ENCODE data around the gene CRYGA.
"Not testable (repeated sequence)": the region's sequence is repeated elsewhere in the genome, so short reads cannot be mapped to it uniquely, and the experiment has no call there.

Gene CRYGA

DNA sequence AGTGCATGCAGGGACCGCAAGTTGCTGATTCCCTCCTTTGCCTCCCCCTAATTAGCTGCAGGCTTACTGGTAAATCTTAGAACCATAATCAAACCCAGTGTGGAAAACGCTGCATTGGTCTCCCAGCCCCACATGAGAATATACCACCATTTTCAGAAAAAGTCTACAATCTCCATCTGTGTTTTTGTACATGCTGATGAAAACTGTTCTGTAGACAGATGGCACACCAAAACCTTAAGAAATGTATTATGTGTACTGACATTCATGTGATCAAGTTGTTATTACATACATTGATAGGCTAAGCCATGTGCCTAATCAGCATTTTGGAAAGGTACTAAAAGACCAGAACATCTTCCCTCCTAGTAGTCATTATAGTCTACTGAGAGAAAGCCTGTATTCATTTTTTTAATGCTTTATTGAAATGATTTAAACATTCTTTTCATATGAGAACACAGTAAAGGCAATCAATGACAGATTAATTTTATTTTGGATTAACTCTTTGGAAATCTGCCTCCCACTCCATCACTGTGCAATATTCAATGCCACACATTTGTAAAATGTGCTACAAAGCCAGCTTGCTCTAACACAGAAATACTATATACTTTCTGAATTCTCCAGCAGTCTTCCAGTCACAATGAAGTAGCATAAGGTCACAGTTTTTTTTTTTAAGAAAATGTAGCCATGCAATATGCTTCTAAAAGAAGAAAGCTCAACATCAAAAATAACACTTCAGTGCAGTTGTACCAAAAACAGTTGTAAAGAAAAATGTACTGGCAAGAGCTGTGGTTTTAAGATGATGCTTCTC is 1.8 kb upstream of the CRYGA start:
- no peak for FAIRE-seq

DNA sequence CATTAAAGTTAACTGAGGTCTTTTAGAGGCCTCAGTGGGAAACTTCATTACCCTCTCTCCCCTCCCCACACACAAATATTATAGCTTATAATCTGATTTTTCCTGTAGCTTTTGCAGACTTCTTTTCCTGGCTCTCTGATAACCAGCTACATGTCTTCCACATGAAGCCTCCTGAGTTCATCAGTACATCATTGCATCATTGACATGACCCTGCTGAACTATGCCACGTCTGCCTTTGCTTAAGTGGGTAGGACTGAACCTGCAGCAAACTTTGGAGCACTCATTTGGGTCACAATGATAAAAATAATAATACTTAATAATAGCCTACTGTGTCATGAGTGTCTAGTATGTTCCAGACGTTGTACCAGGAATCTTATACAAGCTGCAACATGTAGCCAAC is 7.0 kb downstream of the CRYGA start:
- no peak for FAIRE-seq

DNA sequence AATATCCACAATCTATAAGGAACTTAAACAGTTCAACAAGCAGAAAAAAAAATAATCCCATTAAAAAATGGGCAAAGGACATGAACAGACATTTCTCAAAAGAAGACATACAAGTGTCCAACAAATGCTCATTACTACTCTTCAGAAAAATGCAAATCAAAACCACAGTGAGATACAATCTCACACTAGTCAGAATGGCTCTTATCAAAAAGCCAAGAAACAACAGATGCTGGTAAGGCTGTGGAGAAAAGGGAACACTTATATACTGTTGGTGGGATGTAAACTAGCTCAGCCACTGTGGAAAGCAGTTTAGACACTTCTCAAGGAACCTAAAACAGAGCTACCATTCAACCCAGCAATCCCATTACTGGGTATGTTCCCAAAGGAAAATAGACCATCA is 10.2 kb downstream of the CRYGA start:
- no peak for FAIRE-seq

DNA sequence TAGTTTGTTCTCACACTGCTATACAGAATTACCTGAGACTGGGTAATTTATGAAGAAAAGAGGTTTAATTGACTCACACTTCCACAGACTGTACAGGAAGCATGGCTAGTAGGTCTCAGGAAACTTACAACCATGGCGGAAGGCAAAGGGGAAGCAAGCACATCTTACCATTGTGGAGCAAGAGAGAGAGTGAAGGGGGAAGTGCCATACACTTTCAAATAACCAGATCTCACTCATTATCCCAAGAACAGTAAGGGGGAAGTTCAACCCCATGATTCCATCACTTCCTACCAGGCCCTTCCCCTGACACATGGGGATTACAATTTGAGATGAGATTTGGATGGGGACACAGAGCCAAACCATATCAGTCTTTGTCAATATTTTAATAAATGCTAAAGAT is 12.4 kb downstream of the CRYGA start:
- FAIRE-seq = no peak

DNA sequence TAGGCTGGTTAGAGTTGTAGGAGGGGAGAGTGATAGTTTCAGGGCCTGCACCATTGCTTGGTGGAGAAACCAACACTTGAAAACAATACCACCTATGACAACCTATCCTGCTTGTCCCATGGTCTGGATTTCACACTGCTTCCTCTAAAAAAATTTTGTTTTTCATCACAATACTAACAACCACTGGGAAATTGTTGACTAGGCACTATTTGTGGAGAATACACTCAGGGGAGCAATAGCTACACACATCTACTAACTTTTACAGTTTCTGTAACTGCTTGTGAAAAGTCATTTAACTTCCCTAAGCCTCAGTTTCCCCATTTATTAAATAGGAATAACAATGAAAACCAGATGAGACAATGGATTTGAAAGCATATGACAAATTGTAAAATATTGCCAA is 13.3 kb downstream of the CRYGA start:
- no peak for FAIRE-seq

DNA sequence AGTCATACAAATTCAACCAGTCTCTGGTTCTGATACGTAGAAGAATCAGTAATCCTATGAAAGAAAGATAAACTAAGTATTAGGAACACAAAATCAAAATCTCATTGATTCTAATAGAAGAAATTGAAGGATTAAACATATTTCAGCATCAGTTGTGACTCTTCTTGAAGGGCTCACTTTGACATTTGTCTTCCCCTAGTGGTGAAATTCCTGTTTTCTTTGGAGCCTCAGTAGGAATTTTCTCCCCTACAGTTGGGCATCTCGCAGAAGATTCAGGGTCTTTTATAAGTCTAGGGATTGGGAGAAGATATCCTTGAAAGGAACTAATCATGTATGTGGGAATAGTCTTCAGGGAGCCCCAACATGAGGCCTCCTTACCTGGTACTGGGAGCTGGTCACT is 14.6 kb downstream of the CRYGA start:
- no peak for FAIRE-seq

DNA sequence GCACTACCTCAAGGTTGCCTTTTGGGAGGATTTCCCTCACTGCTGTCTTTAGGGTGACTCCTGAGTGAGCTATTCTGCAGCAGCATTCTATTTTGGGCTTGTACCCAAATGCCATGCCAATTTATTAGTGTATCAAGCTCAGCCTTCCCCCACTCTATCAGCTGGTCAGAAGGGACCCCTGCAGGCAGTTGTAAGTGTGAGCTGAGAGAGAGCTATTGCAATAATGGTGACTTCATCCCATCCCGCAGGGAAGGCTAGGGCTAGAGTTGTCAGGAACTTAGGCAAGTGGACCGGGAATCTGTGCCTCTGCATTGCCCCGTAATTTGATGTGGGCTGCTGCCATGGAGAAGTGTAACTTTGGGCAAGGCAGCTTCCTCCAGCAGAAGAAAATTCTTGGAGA is 15.6 kb downstream of the CRYGA start:
- FAIRE-seq = no peak

DNA sequence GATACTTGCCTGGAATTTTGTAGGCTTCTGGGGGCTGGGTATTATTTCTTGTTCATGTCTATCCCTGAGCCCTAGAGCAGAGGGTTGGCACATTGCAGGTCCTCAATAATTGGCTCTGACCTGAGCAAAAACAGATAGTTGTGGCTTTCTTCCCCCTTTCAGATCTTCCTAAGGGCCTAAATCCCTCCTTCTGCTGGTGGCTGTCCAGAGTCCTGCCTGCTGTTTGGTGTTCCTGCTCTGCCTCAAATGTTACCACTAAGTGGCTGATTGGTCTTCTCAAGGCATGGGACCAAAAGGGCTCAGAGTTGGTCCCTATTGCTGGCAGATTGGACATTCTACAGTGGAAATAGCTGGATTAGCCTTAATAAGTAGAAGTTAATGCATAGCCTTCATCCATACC is 16.4 kb downstream of the CRYGA start:
- FAIRE-seq = no peak

DNA sequence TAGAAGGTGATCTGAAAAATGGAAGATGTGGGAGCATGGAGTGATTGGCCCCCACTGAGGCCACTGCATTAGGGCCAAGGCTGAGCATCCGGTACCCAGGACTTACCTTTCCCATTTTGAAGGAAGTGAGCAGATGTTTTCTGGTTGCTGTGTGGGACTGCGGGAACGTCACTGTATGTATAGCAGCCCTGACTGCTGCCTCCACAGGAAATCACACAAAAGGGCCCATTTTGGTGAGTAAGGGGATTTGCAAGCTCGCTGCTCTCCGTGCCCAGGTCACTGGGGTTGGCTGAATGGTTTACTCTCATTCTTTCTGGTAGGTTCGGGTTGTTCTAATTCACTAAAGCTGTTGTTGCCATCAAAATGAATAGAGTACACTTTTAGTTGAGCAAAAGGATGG is 17.4 kb downstream of the CRYGA start, which contains the start of gene CRYGB:
TSS of gene CRYGB (minus strand) at position 153 of the 400 bp plus-strand sequence. CDS start at position 115, 38 bp downstream.
- FAIRE-seq = no peak

DNA sequence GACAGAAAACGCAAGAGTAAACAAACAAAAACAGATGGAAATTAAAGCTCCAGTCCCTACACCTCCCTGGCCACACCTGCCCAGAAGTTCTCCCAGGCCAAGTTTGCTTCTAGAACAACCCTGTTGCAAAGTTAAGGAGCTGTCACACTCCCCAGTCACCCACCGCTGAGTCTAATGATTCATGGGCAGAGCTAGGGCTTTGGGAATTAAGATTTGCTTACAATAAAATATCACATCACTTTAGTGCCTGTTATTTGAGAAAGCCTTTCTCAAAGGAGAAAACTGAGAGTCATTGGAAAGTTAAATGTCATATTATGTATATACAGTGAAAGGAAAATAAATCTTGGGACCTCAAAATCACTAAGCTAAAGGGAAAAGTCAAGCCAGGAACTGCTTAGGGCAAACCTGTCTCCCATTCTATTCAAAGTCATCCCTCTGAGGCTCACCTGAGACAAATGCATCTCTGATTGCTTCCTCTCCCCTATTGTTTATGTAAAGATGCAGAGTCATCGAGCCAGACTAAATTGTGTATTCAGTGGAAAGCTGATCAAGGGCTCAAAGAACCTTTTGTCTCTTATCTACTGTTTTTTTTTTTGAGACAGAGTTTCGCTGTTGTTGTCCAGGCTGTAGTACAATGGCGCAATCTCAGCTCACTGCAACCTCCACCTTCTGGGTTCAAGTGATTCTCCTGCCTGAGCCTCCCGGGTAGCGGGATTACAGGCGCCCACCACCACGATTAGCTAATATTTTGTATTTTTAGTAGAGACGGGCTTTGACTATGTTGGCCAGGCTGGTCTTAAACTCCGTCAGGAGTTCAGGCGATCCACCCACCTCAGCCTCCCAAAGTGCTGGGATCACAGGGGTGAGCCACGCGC is 20.2 kb downstream of the CRYGA start:
- FAIRE-seq = no peak

DNA sequence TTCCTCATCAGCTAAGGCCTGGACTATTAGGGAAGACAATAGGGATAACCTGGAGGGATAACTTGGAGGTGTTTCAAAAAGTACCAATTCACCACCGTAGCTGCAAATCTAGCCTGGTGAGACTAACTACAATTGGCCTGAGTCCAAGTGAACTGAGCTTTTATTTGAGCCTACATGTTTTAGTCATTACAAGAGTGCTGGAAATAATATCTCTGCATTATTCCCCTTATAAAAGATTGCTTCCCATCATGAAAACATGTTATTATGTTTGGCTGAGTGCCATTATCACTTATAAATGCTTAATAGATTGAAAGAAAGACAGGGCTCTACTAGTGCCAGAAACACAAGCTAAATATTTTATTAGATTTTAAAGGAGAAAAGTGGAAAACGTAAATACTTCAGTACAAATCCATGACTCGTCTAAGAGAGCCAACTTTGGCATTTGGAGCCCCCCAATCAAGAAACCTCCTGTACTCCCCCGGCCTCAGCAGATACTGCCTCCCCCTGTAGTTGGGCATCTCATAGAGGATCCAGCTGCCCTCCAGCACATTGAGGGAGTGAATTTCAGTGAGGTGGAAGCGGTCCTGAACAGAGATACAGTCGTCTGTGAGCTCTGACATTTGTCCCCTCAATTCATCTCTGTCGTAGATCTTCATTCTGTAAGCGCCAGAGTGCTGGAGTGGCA is 21.0 kb downstream of the CRYGA start:
- no peak for FAIRE-seq

DNA sequence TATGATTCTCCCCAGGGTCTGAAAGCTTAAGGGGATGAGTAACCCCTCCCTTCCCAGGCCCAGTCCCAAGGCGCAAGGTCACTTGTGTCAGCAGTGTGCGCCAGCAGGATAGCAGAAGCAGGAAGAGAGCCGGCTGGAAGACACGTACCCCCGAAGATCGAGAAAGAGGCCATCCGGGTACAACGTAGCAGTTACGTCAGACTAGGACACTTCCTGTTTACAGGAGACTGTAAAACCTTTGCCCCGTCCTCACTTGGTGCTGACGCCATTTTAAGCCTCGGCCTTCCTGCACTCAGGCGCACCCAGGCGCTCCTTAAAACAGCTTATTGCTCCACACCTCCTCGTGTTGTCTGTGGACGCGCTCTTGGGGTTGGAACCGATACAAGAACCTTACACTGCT is 23.9 kb downstream of the CRYGA start:
- FAIRE-seq = no peak

DNA sequence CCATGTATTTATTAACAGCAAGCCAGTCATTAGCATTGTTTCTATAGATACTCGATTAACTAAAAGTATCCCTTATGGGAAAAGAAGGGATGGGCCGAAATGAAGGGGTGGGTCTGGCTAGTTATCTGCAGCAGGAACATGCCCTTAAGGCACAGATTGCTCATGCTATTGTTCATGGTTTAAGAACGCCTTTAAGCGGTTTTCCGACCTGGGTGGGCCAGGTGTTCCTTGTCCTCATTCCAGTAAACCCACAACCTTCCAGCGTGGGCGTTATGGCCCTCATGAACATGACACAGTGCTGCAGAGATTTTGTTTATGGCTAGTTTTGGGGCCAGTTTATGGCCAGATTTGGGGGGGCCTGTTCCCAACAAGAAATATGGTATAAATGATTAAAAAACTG is 25.1 kb downstream of the CRYGA start:
- not testable (repeated sequence) for FAIRE-seq

DNA sequence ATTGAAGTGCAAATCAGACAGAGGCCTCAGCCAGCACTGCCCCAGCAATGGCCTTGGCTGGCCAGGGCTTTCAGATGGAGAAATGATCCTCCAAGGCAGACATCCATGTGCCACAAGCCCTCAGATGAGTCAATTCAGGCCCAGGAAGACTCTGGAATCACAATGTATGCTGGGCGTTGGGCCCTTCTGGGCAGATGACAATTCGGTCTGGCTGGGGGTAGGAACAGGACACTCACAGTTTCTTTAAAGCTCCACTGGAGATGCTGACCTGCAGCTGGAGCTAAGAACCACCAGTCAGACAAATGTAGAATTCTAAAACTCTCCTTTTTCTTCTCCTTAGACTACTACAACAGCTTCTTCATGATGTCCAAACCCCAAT is 26.7 kb downstream of the CRYGA start:
- FAIRE-seq = no peak

DNA sequence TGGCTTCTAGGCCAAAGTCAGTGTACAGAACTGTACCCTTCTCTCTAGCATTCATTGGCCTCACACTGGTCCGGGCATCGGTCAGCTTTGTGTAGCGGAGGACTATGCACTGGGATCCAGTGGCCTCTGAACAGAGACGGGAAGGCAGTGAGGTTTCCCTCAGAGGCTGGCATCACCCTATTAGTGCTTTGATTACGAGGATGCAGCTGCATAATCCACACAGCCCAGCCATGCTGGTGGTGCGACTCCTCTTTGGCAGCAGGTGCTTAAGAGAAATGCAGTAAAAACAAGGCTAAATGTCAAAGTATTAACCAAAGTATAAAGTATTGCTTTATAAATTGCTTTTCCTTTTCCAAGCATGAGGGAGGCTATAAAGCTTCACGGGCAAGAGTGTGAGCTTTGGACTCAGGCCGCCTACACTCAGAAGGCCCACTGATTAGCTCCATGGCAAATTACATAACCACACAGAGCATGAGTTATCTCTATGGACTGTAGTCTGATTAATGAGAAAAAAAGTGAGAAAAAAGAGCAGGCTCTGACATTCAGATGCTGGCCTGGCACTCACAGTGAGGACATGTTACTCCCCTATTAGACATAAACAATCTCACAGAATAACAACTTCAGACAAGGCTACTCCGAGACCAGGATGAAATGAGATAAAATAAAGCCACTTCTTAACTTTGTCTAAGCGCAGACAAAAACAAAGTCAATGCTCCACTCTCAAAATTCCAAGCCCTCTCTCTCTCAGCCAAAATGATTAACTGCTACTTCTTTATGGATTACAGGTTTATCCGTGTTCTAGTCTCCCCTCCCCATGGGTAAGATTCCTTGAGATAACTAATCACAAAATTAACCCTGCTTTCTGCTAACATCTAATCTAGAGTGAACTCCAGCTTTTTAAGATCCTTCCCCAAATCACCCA is 27.3 kb downstream of the CRYGA start:
- no peak for FAIRE-seq

DNA sequence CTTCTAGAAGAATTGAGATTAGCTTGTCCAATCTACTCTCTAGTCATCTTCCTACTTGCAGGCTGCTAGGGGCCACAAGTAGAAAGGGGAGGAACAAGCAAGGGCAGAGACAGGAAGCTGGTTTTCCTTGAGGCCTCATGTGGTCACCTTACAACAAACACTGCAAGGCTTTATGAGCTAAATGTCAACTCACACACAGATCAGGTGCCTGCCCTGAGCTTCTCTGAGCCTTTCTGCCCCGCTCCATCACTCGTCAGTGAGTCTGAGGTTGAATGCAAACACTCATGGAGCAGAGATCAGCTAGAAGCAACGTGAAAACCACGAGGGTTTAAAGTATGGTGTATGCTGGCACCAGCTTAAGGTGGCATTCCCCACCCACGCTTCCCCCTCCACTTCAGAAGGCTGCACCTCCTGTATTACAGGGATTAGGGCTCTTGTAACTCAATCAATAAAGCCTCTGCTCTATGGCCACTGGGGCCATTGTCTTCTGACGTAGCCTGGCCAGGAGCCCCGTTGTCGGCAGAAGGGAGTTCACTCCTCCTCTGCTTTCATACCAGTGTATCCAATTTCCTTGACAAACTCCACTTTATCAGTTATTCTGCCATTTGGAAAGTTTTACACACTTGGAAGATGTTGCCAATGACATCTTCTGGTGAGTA is 28.3 kb downstream of the CRYGA start:
- FAIRE-seq = no peak

DNA sequence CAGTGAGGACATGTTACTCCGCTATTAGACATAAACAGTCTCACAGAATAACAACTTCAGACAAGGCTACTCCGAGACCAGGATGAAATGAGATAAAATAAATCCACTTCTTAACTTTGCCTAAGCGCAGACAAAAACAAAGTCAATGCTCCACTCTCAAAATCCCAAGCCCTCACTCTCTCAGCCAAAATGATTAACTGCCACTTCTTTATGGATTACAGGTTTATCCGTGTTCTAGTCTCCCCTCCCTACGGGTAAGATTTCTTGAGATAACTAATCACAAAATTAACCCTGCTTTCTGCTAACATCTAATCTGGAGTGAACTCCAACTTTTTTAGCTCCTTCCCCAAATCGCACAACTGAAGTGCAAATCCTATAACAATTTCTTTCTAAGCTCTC is 32.7 kb downstream of the CRYGA start:
- no peak for FAIRE-seq

DNA sequence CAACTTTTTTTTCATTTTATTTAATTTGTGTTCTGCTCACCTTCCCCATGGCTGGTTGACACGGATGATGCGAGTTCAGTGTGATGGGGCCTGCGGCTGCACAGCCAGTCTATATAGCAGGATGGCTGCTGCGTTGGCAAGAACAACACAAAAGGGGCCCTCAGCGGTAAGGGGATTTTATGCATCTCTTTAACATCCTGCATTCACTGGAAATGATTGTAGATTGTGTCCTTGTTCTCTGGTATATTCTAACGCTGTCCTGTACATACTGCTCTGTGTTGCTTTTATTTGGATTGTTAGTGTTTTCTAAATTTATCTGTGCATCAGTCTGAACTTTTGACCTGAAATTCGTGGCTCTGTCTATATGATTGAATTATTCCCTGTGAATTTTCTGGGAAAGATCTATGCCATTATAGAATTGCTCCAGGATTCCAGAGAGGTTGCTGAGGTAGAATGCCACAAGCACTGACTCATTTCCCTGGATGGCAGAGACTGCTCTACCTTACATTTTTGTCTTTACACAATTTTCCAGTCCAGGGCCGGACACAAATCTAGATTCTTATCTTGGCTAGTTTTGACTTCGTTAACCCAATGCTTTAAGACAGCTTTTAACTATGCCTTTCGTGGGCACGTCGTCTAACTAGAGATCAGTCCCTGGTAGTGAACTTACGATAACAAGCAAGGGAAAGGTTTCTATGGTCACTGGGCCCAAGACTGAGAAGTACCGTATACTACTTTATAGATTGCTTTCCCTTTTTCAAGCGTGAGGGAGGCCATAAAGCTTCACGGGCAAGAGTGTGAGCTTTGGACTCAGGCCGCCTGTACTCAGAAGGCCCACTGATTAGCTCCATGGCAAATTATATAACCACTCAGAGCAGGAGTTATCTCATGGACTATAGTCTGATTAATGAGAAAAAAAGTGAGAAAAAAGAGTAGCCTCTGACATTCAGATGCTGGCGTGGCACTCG is 33.4 kb downstream of the CRYGA start, which contains the start of gene CRYGC:
TSS of gene CRYGC (minus strand) at position 85 of the 968 bp plus-strand sequence. CDS start at position 49, 36 bp downstream.
- no peak for FAIRE-seq

DNA sequence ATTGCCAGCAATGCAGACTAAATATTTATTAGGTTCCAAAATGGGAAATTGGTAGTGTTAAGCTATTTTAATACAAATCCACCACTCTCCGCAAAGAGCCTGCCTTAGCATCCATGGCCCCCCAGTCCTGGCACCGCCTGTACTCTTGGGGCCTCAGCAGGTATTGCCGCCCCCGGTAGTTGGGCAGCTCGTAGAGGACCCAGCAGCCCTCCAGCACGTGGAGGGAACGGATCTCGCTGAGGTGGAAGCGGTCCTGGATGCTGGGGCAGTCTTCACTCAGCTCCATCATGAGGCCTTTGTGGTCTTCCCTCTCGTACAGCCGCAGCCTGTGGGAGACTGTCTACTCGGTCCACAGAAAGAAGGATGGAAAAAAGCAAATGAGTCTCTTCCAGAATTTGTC is 35.3 kb downstream of the CRYGA start:
- FAIRE-seq = no peak

DNA sequence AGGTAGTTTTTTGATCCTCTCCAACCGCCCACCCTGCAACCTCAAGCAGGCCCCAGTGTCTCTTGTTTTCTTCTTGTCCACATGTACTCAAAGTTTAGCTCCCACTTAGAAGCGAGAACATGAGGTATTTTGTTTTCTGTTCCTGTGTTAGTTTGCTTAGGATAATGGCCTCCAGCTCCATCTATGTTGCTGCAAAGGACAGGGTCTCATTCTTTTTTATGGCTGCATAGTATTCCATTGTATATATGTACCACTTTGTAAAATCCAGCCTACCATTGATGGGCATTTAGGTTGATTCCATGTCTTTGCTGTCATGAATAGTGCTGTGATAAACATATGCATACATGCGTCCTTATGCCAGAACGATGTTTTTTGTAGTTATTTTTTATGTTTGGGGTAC is 36.3 kb downstream of the CRYGA start:
- FAIRE-seq = no peak
